GM19324 (cell line): ENCODE data around the gene API5.
A peak's percentile ranks its signal among the peaks of the same experiment; 100 is the strongest.

Experiments
- ATAC-seq: cut with Tn5 transposase; IDR thresholded peaks from one replicate; pipeline ENCODE4 v1.9.1; 2021; ENCODE audit warnings: mild to moderate bottlenecking, moderate library complexity; ENCODE audit not compliant: unreplicated experiment, low FRiP score

Gene API5

DNA sequence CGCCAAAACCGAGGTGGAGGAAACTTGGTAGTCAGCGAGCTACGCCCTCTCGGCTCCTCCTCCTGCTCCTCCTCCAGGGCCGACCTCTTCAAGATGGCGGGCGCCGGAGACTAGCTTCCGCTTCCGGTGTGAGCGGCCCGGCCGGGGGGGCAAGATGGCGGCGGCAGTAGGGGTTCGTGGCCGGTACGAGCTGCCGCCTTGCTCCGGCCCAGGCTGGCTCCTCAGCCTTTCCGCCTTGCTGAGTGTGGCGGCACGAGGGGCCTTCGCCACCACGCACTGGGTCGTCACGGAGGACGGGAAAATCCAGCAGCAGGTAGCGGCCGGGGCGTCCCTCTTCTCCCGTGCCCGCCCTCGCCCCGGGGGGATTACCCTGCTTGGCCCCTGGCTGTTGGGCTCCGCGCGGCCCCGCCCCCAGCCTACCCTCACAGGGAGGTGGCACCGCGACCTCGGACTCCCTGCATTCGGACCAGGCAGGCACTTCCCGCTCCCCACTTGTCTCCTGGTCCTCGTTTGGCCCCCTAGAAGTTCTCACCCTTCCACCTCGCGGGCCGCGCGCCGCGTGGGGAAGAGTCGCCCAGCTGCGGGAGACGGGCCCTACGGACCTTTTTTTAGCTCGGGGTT lies 47.1 kb downstream of the API5 start, which contains the start of gene TTC17:
Gene TTC17 (plus strand): TSS at position 120 of the 621 bp plus-strand sequence. CDS start 35 bp downstream, at position 155.
- peak; percentile 96 for ATAC-seq

DNA sequence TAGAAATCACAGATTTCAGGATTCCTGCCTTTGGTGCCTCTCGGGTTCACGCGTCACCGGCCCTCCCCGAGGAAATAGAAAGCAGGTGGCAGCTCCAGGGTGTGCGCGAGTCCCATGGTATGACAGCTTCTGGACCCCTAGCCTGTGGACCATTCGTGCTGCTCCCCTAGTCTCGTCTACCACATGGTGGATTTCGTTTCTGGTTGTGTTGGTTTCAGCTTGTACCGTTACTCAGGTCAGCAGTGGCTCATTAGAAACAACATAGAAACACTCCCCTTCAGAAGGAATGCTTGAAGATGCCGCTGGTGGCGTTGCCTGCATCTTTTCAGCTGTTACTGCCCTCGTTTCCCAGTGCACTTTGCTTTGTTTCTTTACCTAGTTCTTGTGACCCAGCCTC lies 47.6 kb downstream of the API5 start:
- ATAC-seq, result peak; percentile 42

GRCh38 chr11:43360361-43361032 lies 48.7 kb downstream of the API5 start:
- no peak for ATAC-seq

DNA sequence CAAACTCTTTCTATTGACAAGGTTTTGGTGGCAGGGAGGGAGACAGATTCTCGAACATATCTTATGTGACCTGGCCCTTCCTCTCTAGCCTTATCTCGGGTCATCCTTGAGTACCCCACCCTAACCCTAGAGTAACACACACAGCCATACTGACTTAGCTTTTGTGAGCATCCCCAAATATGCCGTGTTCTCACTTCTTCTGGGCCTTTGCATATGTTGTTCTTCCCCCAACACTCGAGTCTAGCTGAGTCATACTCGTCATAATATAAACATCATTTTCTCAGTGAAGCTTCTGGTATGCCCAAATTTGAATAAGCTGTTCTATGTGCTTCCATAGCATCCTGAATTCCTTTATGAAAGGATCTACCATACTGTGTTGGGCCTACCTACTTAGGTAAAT lies 54.9 kb downstream of the API5 start:
- no peak for ATAC-seq

GRCh38 chr11:43367382-43368178 lies 55.8 kb downstream of the API5 start:
- ATAC-seq, result peak; percentile 70

GRCh38 chr11:43376065-43376464 lies 64.3 kb downstream of the API5 start:
- no peak for ATAC-seq

DNA sequence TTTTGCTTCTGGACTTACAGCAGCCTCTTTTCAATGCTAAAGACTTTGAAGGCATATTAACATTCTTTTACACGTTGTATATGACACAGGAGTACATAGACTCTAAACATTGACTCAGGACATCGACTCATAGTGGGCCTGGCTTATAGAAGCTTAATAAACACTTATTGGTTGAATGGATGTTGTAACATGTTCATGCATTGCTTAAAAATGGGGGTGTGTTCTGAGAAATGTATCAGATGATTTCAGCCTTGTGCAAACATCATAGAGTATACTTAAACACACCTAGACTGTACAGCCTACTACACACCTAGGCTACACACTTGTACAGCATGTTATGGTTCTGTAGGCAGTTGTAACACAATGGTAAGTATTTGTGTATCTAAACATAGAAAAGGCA lies 64.8 kb downstream of the API5 start:
- no peak for ATAC-seq

DNA sequence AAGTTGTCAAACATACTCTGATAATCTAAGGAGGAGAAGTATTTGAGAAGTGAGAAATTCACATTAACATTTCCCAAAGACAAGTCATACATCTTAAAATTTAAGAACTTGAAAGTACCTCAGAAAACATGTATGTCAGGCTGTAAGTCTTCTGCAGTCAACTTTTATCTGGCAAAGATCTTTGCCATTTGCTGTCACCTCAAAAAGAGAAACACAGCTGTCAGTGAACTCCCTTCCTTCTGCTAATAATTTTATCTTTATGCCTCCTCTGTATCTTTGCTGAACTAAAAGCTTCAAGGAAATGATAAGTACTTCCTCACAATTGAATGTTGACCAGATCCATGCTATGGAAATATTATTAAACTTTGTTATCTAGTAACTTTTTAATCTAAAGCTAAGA lies 65.6 kb downstream of the API5 start:
- no peak for ATAC-seq

- no peak for ATAC-seq
Observed at GRCh38 chr11:43378897-43379296, 67.1 kb downstream of the API5 start.

DNA sequence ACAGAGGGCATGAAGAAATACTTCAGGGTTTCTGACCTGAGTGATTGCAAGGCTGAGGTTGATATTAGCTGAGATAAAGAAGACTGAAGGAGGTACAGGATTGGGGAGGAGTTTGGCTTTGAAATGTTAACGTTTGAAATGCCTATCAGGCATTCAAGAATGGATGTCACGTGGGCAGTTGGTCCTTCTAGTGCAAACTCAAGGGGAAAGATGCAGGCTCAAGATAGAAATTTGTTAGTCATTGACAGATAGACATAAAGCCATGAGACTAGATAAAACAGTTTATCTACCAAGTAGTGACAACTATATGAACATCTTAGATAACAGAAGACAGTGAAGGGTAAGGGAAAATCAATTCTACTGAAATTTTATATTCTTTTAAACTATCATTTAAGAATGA lies 70.0 kb downstream of the API5 start:
- no peak for ATAC-seq

DNA sequence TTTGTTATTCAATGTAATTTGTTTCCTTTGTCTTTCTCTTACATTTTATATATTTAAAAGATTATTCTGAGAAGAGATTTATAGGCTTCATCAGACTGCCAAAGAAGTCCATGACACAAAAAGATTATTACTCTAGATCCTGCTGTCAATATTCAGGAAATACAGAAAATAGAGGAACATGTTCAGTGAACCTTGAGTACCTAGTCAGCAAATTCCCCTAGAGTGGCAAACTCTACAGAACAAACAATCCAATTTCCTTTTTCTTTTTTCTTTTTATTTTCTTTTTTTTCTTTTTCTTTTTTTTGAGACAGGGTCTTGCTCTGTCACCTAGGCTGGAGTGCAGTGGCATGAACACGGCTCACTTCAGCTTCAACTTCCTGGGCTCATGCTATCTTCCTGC lies 70.8 kb downstream of the API5 start:
- no peak for ATAC-seq

GRCh38 chr11:43384393-43384792 lies 72.6 kb downstream of the API5 start:
- ATAC-seq, result no peak

DNA sequence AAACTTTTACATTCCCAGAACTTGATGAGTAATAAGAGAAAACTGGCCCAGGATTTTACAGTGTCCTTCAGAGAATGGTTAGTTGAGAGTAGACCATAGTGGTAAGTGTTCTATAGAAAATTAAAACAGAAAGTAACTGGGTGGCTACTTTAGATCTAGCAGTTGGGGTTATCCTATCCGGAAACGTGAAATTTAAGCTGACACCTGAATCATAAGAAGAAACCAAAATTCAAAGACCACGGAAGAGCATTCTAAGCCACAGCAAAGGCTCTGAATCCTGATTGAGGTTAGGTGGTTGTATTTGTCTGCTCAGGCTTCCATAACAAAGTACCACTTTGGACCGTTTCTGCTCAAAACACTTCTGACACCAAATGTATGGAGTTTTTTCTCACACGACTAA lies 80.9 kb downstream of the API5 start:
- ATAC-seq, result no peak

DNA sequence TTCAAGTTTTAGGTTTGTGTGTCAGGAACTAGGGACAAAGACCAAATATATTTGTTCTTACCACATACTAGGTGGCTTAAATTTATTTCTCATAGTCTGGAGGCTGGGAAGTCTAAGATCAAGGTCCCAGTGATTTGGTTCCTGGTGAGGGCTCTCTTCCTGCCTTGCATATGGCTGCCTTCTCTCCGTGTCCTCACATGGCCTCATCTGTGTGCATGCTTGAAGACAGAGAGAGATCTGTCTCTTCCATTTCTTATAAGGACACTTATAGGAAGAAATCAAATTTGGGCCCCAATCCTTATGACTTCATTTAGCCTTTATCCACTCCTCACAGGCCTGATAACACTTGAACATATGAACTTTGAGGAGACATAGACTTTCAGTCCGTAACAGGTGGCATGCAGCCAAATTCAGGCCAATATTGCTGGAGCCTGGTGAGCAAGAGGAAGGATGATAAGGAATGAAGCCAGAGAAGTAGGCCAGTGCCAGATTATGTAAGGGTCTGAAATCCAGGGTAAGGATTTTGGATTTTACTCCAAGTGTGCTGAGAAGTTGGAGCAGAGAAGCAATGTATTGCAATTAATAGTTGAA lies 82.1 kb downstream of the API5 start:
- ATAC-seq, result no peak
